SK-N-MC (cell line): Measurements from ENCODE around the gene SLC39A13.

ENCODE experiments used
- DNase-seq: peaks from one replicate; pipeline ENCODE4 v3.0.0-alpha.2; 2011; ENCODE audit warnings: low read depth, low spot score
- H3K27ac ChIP-seq: fragments of 200-600 bp; sonication (generic); 2 replicates; pipeline ENCODE4 v1.5.1; 2016; ENCODE audit warnings: mixed run types
- H3K36me3 ChIP-seq: fragments of 200-600 bp; sonication (generic); 2 replicates; pipeline ENCODE4 v1.6.1; 2017; ENCODE audit warnings: antibody characterized with exemption, low read length, mixed read lengths; ENCODE audit not compliant: insufficient read depth
- H3K4me3 ChIP-seq: fragments of 200-600 bp; sonication (generic); 2 replicates; pipeline ENCODE4 v1.5.1; 2016
- H3K9ac ChIP-seq: fragments of 200-600 bp; sonication (generic); 2 replicates; pipeline ENCODE4 v1.8.0; 2017; ENCODE audit warnings: mixed run types, mixed read lengths; ENCODE audit not compliant: insufficient read length
- H3K9me3 ChIP-seq: fragments of 200-600 bp; sonication (generic); 2 replicates; pipeline ENCODE4 v1.6.1; 2017; ENCODE audit warnings: low read depth, mild to moderate bottlenecking, antibody characterized with exemption, low read length, moderate library complexity, mixed read lengths
- EZH2 ChIP-seq: fragments of 200-600 bp; sonication (generic); IDR thresholded peaks from one replicate; pipeline ENCODE4 v1.6.1; 2017; ENCODE audit warnings: antibody characterized with exemption
- FOXP2 ChIP-seq: optimal IDR thresholded peaks from 2 replicates; pipeline ENCODE3; 2011; ENCODE audit warnings: mild to moderate bottlenecking, moderate library complexity; ENCODE audit not compliant: insufficient read depth; ENCODE audit errors: extremely low read length, control extremely low read depth
- POLR2AphosphoS5 ChIP-seq: IDR thresholded peaks from 2 replicates; pipeline ENCODE4 v1.6.1; 2012; ENCODE audit warnings: mild to moderate bottlenecking, low read depth, low read length, borderline replicate concordance

The SLC39A13 gene

DNA sequence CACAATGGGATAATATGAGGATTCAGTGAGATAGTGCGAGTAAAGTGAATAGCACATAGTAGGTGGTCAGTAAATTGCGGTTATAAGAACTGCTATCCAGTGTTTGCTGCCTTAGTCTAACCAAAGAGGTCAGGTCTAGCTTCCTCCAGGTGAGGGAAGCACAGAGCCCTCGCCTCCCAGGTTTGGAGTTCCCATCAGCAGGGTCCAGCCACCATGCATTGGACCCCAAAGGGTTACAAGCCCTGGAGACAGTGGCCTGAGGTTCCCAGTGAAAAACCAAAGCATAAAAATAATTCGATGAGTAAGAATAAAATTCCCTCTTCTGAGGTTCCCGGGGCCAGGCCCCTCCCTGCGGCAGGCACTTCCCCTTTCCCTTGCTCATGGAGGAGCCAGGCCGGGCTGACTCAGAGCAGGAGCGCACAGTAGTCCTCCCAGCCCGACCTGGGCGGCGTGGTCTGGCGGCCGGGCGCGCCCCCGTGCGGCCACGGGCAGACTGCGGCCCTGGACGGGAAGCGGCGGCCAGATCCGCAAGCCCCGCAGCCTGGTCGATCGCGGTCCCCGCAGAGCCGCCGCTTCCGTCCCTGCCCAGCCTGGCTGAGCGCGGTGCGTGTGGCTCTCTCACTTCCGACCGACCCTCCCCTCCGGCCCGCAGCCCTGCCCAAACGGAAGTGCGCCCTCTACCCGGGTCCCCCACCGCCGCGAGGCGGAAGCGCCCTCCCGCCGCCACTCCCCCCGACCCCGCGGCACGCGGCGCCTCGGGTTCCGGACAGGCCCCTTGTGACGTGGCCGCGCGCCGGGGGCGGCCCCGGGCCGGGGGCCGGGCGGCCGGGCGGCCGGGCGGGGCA is at the start of gene SLC39A13:
Gene SLC39A13, plus strand, starts transcription at position 845 of the 845 bp plus-strand sequence. CDS start 1,505 bp downstream, outside the sequence.
- TF ChIP-seq POLR2AphosphoS5 (peak; percentile 87), EZH2 (no peak)
- Histone ChIP-seq H3K36me3 (no peaks in the 10 kb centered on the region), H3K9me3 (no peaks in the 10 kb centered on the region), H3K27ac (peak within 1 kb of the TSS; percentile 73), H3K9ac (peak within 1 kb of the TSS; percentile 78), H3K4me3 (peak within 1 kb of the TSS; percentile 97)
- DNase-seq: peak; percentile 28

DNA sequence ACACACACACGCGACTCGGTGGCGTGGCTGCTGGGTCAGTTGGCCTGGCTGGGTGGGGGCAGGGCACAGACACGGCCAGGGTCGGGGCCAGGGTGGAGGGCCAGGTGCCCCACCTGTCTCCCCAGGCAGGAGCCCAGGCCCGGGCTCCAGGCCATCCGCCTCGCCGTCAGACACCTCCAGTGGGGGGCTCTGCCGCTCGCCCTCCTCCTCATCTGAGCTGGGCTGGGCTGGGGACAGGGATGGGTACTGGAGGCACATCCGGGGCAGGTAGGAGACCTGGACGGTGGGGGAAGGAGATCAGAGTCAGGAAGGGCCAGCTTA is 49.7 kb upstream of the SLC39A13 start:
- Histone ChIP-seq H3K27ac (no peak overlapping the region), H3K36me3 (no peaks in the 10 kb centered on the region), H3K4me3 (no peak overlapping the region), H3K9ac (no peak overlapping the region), H3K9me3 (no peaks in the 10 kb centered on the region)
- DNase-seq: no peak
- TF ChIP-seq EZH2 (no peak), POLR2AphosphoS5 (no peak), FOXP2 (no peak)

DNA sequence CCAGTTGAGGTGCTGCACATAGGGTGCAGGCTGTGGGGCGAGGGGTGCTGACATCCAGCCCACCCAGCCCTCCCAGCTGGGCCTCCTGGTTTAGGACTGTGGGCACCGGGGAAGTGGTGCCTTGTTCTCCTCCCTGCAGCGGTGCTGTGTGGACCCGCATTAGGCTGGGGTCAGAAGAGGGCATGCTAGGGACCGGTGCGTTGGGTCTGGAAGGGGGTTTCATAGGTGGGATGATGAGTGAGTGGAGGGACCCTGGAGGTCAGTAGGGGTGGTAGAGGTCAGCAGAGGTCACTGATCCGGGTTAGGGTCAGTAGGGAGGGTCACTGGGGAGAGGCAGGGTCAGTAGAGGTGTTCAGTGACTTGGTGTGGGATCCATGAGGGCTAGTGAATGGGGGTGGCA is 49.2 kb upstream of the SLC39A13 start:
- Histone ChIP-seq H3K27ac (no peak overlapping the region), H3K4me3 (no peak overlapping the region), H3K36me3 (no peaks in the 10 kb centered on the region), H3K9ac (no peak overlapping the region), H3K9me3 (no peaks in the 10 kb centered on the region)
- DNase-seq: no peak
- TF ChIP-seq FOXP2 (no peak), POLR2AphosphoS5 (no peak), EZH2 (no peak)

DNA sequence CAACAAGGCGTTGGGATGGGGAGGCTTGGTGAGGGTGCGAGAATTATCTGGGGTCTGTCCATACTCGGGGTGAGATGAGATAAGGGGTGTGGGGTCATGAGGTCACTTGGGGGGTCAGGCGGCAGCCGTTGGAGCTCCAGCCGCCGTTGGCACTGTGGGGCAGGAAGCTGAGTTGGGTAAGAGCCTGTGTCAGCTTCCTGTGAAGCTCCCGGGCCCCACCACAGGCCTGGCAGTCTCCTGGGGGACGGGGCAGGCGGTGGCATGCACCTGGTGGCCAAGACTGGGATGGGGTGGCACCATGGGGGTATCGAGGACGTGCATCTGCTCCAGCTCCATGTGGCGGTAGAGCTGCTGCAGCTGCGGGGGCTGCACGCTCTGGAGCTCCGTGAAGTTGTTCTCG is 48.8 kb upstream of the SLC39A13 start:
- H3K27ac ChIP-seq: no peak overlapping the region
- no peaks in the 10 kb centered on the region for H3K9me3 ChIP-seq
- no peak overlapping the region for H3K9ac ChIP-seq
- no peak overlapping the region for H3K4me3 ChIP-seq
- TF ChIP-seq FOXP2: no peak
- TF ChIP-seq EZH2: no peak
- no peak for TF ChIP-seq POLR2AphosphoS5
- no peak for DNase-seq
- H3K36me3 ChIP-seq: no peaks in the 10 kb centered on the region

DNA sequence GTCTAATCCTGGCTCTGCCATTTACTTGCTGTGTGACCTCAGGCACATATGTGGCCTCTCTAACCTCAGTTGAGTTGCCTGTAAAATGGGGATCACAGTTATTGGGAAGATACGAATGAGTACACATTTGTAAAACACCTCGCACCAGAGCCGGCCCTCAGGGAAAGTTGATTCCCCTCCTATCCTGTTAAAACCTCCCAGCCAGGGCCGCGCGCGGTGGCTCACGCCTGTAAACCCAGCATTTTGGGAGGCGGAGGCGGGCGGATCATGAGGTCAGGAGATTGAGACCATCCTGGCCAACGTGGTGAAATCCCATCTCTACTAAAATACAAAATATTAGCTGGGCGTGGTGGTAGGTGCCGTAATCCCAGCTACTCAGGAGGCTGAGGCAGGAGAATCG is 48.0 kb upstream of the SLC39A13 start:
- DNase-seq: no peak
- TF ChIP-seq POLR2AphosphoS5 (no peak), EZH2 (no peak), FOXP2 (no peak)

DNA sequence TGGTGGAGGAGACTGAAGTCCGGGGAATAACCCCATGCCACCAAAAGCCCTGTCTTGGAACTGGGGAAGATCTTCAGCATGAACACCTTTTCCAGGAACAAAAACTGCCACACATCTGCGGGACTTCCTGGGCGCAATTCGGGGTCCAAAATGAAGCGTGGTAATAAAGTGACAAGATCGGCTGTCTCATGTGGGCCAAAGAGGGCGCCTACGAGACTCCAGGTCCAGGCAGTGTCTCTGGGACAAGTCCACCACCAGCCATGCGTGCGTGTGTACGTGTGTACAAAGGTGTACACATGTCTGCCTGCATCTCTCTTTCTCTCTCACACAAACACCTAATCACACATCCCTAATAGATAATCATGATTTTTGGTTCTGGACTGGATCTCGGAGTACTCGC is 47.0 kb upstream of the SLC39A13 start:
- H3K4me3 ChIP-seq: no peak overlapping the region
- no peak overlapping the region for H3K27ac ChIP-seq
- no peaks in the 10 kb centered on the region for H3K36me3 ChIP-seq
- H3K9ac ChIP-seq: no peak overlapping the region
- H3K9me3 ChIP-seq: no peaks in the 10 kb centered on the region
- TF ChIP-seq POLR2AphosphoS5: no peak
- no peak for TF ChIP-seq EZH2
- no peak for TF ChIP-seq FOXP2
- DNase-seq: no peak

More for the DNA sequence above, 48.0 kb upstream of the SLC39A13 start:
- Histone ChIP-seq H3K36me3 (no peaks in the 10 kb centered on the region), H3K9ac (no peak overlapping the region), H3K9me3 (no peaks in the 10 kb centered on the region), H3K4me3 (no peak overlapping the region), H3K27ac (no peak overlapping the region)

DNA sequence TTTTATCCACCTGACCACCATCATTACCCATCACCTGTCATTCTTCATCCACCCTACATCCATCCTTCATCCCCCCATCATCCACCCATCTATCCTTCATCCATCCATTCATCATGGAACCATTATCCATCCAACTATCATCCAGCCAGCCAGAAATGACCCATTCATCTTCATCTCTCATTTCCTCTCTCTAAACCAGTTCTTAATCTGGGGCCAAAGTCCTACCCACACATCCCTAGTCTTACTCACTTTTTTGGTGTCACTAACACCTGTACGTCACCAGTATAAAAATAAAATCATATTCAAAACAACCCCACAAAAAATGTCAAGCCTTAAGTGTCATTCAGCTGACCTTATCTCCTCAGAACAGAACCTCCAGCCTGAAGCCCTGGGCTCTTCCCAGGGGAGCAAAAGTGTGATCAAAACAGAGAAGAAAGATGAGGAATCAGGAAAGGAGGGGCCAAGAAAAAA is 42.3 kb upstream of the SLC39A13 start:
- Histone ChIP-seq H3K27ac (no peak overlapping the region), H3K4me3 (no peak overlapping the region), H3K36me3 (no peaks in the 10 kb centered on the region), H3K9me3 (no peaks in the 10 kb centered on the region), H3K9ac (no peak overlapping the region)
- TF ChIP-seq EZH2 (no peak), POLR2AphosphoS5 (no peak), FOXP2 (no peak)
- no peak for DNase-seq

DNA sequence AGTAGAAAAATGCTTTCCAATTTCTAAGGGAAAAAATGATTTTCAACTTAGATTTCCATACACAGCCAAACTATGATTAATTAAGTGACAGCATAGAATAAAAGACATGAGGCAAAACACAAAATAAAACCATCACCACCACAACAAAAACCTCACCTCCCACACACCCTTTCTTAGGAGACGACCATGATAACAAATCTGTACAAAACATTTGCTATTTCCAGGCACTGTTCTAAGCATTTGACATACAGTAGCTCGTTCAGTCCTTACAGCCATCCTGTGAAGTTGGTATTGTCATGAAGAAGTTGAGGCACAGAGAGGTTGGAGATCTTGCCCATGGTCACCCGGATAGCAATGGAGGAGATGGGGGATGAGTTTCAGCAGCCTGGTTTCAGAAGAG is 38.7 kb upstream of the SLC39A13 start:
- no peaks in the 10 kb centered on the region for H3K36me3 ChIP-seq
- peak overlapping the region; percentile 45 for H3K9ac ChIP-seq
- no peak overlapping the region for H3K4me3 ChIP-seq
- no peaks in the 10 kb centered on the region for H3K9me3 ChIP-seq
- TF ChIP-seq FOXP2: no peak
- no peak for TF ChIP-seq EZH2
- no peak for TF ChIP-seq POLR2AphosphoS5
- H3K27ac ChIP-seq: no peak overlapping the region
- no peak for DNase-seq

DNA sequence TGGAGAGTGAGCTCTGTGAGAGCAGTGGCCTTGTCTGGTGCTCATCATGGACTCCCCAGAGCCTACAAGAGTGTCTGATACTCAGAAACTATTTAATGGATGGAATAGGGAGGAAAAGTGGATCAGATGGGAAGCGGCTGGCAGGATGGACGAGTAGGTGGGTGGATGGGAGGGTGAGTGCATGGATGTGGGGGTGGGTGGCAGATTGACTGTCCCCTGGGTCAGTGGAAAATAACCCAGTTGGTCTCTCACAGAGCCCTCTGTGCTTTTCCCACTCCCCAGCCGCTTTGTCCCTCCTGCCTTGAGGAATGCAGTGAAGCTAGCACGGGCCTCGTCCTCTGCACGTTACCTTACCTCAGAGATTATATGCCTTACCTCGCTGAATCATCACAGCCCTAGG is 36.0 kb upstream of the SLC39A13 start:
- no peaks in the 10 kb centered on the region for H3K9me3 ChIP-seq
- H3K9ac ChIP-seq: no peak overlapping the region
- no peak overlapping the region for H3K27ac ChIP-seq
- H3K4me3 ChIP-seq: no peak overlapping the region
- H3K36me3 ChIP-seq: no peaks in the 10 kb centered on the region
- no peak for TF ChIP-seq POLR2AphosphoS5
- no peak for TF ChIP-seq FOXP2
- TF ChIP-seq EZH2: no peak
- DNase-seq: no peak
